Spleen (tissue), 11 donors: ENCODE results near the gene PDGFRB. TPM values are rescaled to one million over a fixed set of nuclear protein-coding genes. Genes with fewer than 3 reads are reported as not detected.

Source experiments
- DNase-seq: peaks from one replicate; pipeline ENCODE4 v3.0.0-alpha.2; 2020
- H3K27ac ChIP-seq, 8 donors: fragments of 200-600 bp; sonication (generic) in 7 of 8; 1 replicate in 4 of 8; 2 replicates in 4 of 8; pipeline versions ENCODE4 v1.5.0 to v1.8.0; 2016 to 2021; ENCODE audit warnings: inconsistent platforms in 4 of 8, mild to moderate bottlenecking in 4 of 8, moderate library complexity in 1 of 8
- H3K27me3 ChIP-seq, 7 donors: fragments of 200-600 bp; sonication (generic) in 6 of 7; replicated peaks in 1 of 7; 1 replicate in 4 of 7; 2 replicates in 3 of 7; pipeline versions ENCODE4 v1.5.0 to v1.8.0; 2016 to 2021; ENCODE audit warnings: inconsistent platforms in 3 of 7, mild to moderate bottlenecking in 1 of 7
- H3K36me3 ChIP-seq, 6 donors: fragments of 200-600 bp; sonication (generic) in 5 of 6; 1 replicate in 4 of 6; 2 replicates in 2 of 6; pipeline versions ENCODE4 v1.5.0 to v1.8.0; 2016 to 2021; ENCODE audit warnings: inconsistent platforms in 2 of 6
- H3K4me1 ChIP-seq, 6 donors: fragments of 200-600 bp; sonication (generic) in 5 of 6; 1 replicate in 3 of 6; 2 replicates in 3 of 6; pipeline versions ENCODE4 v1.5.0 to v1.8.0; 2016 to 2021; ENCODE audit warnings: inconsistent platforms in 3 of 6
- H3K4me3 ChIP-seq, 8 donors: fragments of 200-600 bp; sonication (generic) in 7 of 8; 1 replicate in 4 of 8; 2 replicates in 4 of 8; pipeline versions ENCODE4 v1.5.0 to v1.8.0; 2016 to 2021; ENCODE audit warnings: inconsistent platforms in 4 of 8, mild to moderate bottlenecking in 4 of 8, moderate library complexity in 2 of 8
- H3K9me3 ChIP-seq, 8 donors: fragments of 200-600 bp; sonication (generic) in 7 of 8; 1 replicate in 4 of 8; 2 replicates in 4 of 8; pipeline versions ENCODE4 v1.5.0 to v1.8.0; 2016 to 2021; ENCODE audit warnings: inconsistent platforms in 4 of 8
- CTCF ChIP-seq, 11 experiments: fragments of 200-600 bp in 7 of 11; fragments of 450-650 bp in 4 of 11; sonication (generic) in 4 of 11; IDR thresholded peaks in 8 of 11; conservative IDR thresholded peaks in 3 of 11; 1 replicate in 7 of 11; 2 replicates in 4 of 11; pipeline versions ENCODE4 v1.4.0 to v1.8.0; 2016 to 2021; ENCODE audit warnings: antibody characterized with exemption in 11 of 11, inconsistent platforms in 4 of 11, mild to moderate bottlenecking in 1 of 11
- POLR2A ChIP-seq, 3 donors: fragments of 450-650 bp; IDR thresholded peaks; one replicate each; pipeline ENCODE4 v1.5.1; 2017; ENCODE audit warnings: antibody characterized with exemption in 3 of 3, mild to moderate bottlenecking in 1 of 3
- POLR2AphosphoS5 ChIP-seq, 3 donors: sonication (generic); formaldehyde crosslinking; IDR thresholded peaks; one replicate each; pipeline ENCODE4 v1.5.1; 2017; ENCODE audit warnings: antibody characterized with exemption in 3 of 3
- WGBS, 5 donors: extraction: QIAGEN DNeasy Blood & Tissue Kit in 3 of 5; methylation state at CpG; one replicate each; pipeline versions ENCODE4 v1.1.5 to v1.1.7; 2013 to 2018; 5-methylcytosine and 5-hydroxymethylcytosine counted together
- intact Hi-C: fragments of 100-400 bp; cut with DNase I; formaldehyde crosslinking; loops from one replicate; pipeline ENCODE4 v1.15.0; 2023; ENCODE audit warnings: low total_unique reads
- polyA plus RNA-seq, 3 donors: library from polyadenylated mRNA; stranded (reverse); fragments of 200-250 nt; gene quantifications; one replicate each; pipeline ENCODE4 v1.2.1, GENCODE V29; 2013
- total RNA-seq, 7 donors: library from RNA; depleted of rRNA in 3 of 7; stranded (reverse); fragments of >200 nt in 3 of 7; fragmentation: NEBNext Ultra II Directional in 4 of 7; extraction: Animal tissue kit (Norgen Biotek cat#: 25700) in 4 of 7; gene quantifications; one replicate each; pipeline versions ENCODE4 v1.1.0 to v1.2.1, GENCODE V29; 2016 to 2021
- donor health status: healthy with polysubstance abuse.
- donor health status: DM: no; HTN: no; CAD: no; lungs with moderate emphysema.
- donor health status: DM: no; HTN: no; CAD: no.
- donor health status: Bipolar disorder and iron deficiency.
- donor health status: healthy.
- donor health status: DM: no; HTN: no; CAD: no.
- donor health status: DM: yes; HTN: yes; CAD: no.

Gene PDGFRB
- total and polyA plus RNA-seq, 10 donors: 12.8 to 144 (median 88.5) TPM

GRCh38 chr5:150114773-150115408, 40.8 kb downstream of the PDGFRB start:
- no peak for DNase-seq
- no peak for TF ChIP-seq POLR2A (IDR thresholded peaks at IDR 0.05)
- peak in 1 of 3 donors; percentile 5 for TF ChIP-seq POLR2AphosphoS5 (IDR thresholded peaks at IDR 0.05)
- intact Hi-C loops: no loop called here
- 66 to 91% (median 88%) methylated on average over 6 to 8 of the region's 8 CpGs for WGBS, 5 donors
- Histone ChIP-seq H3K9me3 (no peaks in the 10 kb centered on the region), H3K4me1 (peaks cover 0 to 14% (median 6%) of the 10 kb centered on the region in 6 donors), H3K27me3 (peaks cover 0 to 4% (median 0%) of the 10 kb centered on the region in 7 donors), H3K27ac (no peak overlapping the region), H3K4me3 (no peak overlapping the region), H3K36me3 (peaks cover 0 to 57% (median 0%) of the 10 kb centered on the region in 6 donors)

GRCh38 chr5:150114102-150114641, 41.5 kb downstream of the PDGFRB start:
- Histone ChIP-seq H3K9me3 (no peaks in the 10 kb centered on the region), H3K4me3 (no peak overlapping the region), H3K36me3 (peaks cover 0 to 50% (median 0%) of the 10 kb centered on the region in 6 donors), H3K4me1 (peaks cover 0 to 15% (median 6%) of the 10 kb centered on the region in 6 donors), H3K27ac (no peak overlapping the region), H3K27me3 (peaks cover 0 to 4% (median 0%) of the 10 kb centered on the region in 7 donors)
- intact Hi-C loops: no loop called here
- WGBS, 5 donors: 79 to 89% (median 87%) methylated on average over 12 of the region's 12 CpGs
- TF ChIP-seq POLR2A (IDR thresholded peaks at IDR 0.05): no peak
- peak in 2 of 3 donors; percentile 24 to 35 for TF ChIP-seq POLR2AphosphoS5 (IDR thresholded peaks at IDR 0.05)
- no peak for DNase-seq

- 58 to 75% (median 65%) methylated on average over 16 to 18 of the region's 18 CpGs for WGBS, 5 donors
- H3K4me1 ChIP-seq: peaks cover 0 to 18% (median 8%) of the 10 kb centered on the region in 6 donors
- H3K4me3 ChIP-seq: no peak overlapping the region
- intact Hi-C loops: no loop called here
- H3K27ac ChIP-seq: peak overlapping the region in 3 of 8 donors; percentile 16 to 51 (median 41)
- peaks cover 0 to 4% (median 0%) of the 10 kb centered on the region in 7 donors for H3K27me3 ChIP-seq
- no peak for TF ChIP-seq CTCF (IDR thresholded peaks at IDR 0.05 in 8 of 11, conservative IDR thresholded peaks at IDR 0.05 in 3 of 11)
- TF ChIP-seq POLR2A (IDR thresholded peaks at IDR 0.05): no peak
- TF ChIP-seq POLR2AphosphoS5 (IDR thresholded peaks at IDR 0.05): peak in 1 of 3 donors; percentile 66
- DNase-seq: peak; percentile 72
- no peaks in the 10 kb centered on the region for H3K9me3 ChIP-seq
- peaks cover 0 to 40% (median 0%) of the 10 kb centered on the region in 6 donors for H3K36me3 ChIP-seq
These were observed 42.4 kb downstream of the PDGFRB start for GRCh38 chr5:150113047-150113744.

GRCh38 chr5:150112201-150113046, 43.2 kb downstream of the PDGFRB start:
- Histone ChIP-seq H3K27me3 (peaks cover 0 to 4% (median 0%) of the 10 kb centered on the region in 7 donors), H3K9me3 (no peaks in the 10 kb centered on the region), H3K27ac (peak overlapping the region in 3 of 8 donors; percentile 16 to 51 (median 41)), H3K36me3 (peaks cover 0 to 32% (median 0%) of the 10 kb centered on the region in 6 donors), H3K4me3 (no peak overlapping the region), H3K4me1 (peaks cover 0 to 26% (median 11%) of the 10 kb centered on the region in 6 donors)
- no peak for DNase-seq
- intact Hi-C loops: no loop called here
- 68 to 84% (median 82%) methylated on average over 5 to 6 of the region's 6 CpGs for WGBS, 5 donors
- no peak for TF ChIP-seq POLR2A (IDR thresholded peaks at IDR 0.05)
- TF ChIP-seq CTCF (IDR thresholded peaks at IDR 0.05 in 8 of 11, conservative IDR thresholded peaks at IDR 0.05 in 3 of 11): no peak
- no peak for TF ChIP-seq POLR2AphosphoS5 (IDR thresholded peaks at IDR 0.05)
